HEK293 (cell line): ENCODE data around the gene ANKRD65.

Experiments used
- CTCF ChIA-PET: fragments of 350-600 bp; formaldehyde crosslinking; extraction: SDS; loops from one replicate; lab custom pipeline; 2021; ENCODE audit warnings: antibody characterized with exemption; lab: Yijun Ruan, JAX
- POLR2A ChIA-PET: fragments of 300-600 bp; formaldehyde crosslinking; extraction: SDS; loops from one replicate; lab custom pipeline; 2020; ENCODE audit warnings: antibody characterized with exemption, inconsistent platforms; lab: Yijun Ruan, JAX
- H3K27ac ChIP-seq: fragments of 200-500 bp; sonication (Bioruptor generic); 2 replicates; pipeline ENCODE4 v1.5.1; 2014; ENCODE audit warnings: low read depth, low read length, control low read depth, inconsistent platforms; ENCODE audit errors: extremely low read depth
- H3K36me3 ChIP-seq, 2 experiments: fragments of 200-500 bp in 1 of 2; sonication (Bioruptor generic) in 1 of 2; 1 replicate in 1 of 2; 2 replicates in 1 of 2; pipeline ENCODE4 v1.5.1; 2014 to 2017; ENCODE audit warnings: inconsistent platforms in 2 of 2, low read length in 2 of 2; ENCODE audit not compliant: control insufficient read depth in 2 of 2, insufficient read depth in 1 of 2
- H3K4me1 ChIP-seq: fragments of 200-500 bp; sonication (Bioruptor generic); 2 replicates; pipeline ENCODE4 v1.5.1; 2014; ENCODE audit warnings: mild to moderate bottlenecking, low read length, inconsistent platforms; ENCODE audit not compliant: control insufficient read depth, insufficient read depth
- H3K4me3 ChIP-seq: 2 replicates; pipeline ENCODE4 v1.5.1; 2011; ENCODE audit warnings: low read depth, mild to moderate bottlenecking, control low read depth, low read length, moderate library complexity
- H3K9me3 ChIP-seq: fragments of 200-500 bp; sonication (Bioruptor generic); 2 replicates; pipeline ENCODE4 v1.5.1; 2014; ENCODE audit warnings: low read depth, low read length, inconsistent platforms; ENCODE audit not compliant: control insufficient read depth, insufficient read depth
- EGR2 ChIP-seq: fragments of 450-650 bp; formaldehyde crosslinking; IDR thresholded peaks from 2 replicates; pipeline ENCODE4 v1.5.1; 2016; ENCODE audit warnings: low read depth, missing biosample characterization, missing genetic modification characterization
- GLI4 ChIP-seq: fragments of 450-650 bp; formaldehyde crosslinking; IDR thresholded peaks from 2 replicates; pipeline ENCODE4 v1.5.1; 2016; ENCODE audit warnings: missing biosample characterization, missing genetic modification characterization
- GLIS1 ChIP-seq: fragments of 450-650 bp; formaldehyde crosslinking; IDR thresholded peaks from 2 replicates; pipeline ENCODE4 v1.5.1; 2016; ENCODE audit warnings: missing biosample characterization, missing genetic modification characterization
- KLF17 ChIP-seq: fragments of 450-650 bp; formaldehyde crosslinking; IDR thresholded peaks from 2 replicates; pipeline ENCODE4 v1.5.1; 2016; ENCODE audit warnings: missing biosample characterization, missing genetic modification characterization
- PRDM1 ChIP-seq: fragments of 450-650 bp; formaldehyde crosslinking; IDR thresholded peaks from 2 replicates; pipeline ENCODE4; 2016; ENCODE audit warnings: missing biosample characterization, missing genetic modification characterization
- TCF7L2 ChIP-seq: IDR thresholded peaks from 2 replicates; pipeline ENCODE4 v1.6.1; 2011; ENCODE audit warnings: low read depth, mild to moderate bottlenecking, inconsistent platforms, low read length, moderate library complexity, borderline replicate concordance
- WT1 ChIP-seq: fragments of 450-650 bp; formaldehyde crosslinking; IDR thresholded peaks from 2 replicates; pipeline ENCODE4 v1.5.1; 2016; ENCODE audit warnings: missing biosample characterization, missing genetic modification characterization
- ZBTB20 ChIP-seq: fragments of 450-650 bp; formaldehyde crosslinking; IDR thresholded peaks from 2 replicates; pipeline ENCODE4 v1.5.1; 2016; ENCODE audit warnings: missing biosample characterization, missing genetic modification characterization
- ZBTB21 ChIP-seq: fragments of 450-650 bp; formaldehyde crosslinking; IDR thresholded peaks from 2 replicates; pipeline ENCODE4 v1.5.1; 2017; ENCODE audit warnings: missing biosample characterization, missing genetic modification characterization
- ZFP69B ChIP-seq: fragments of 450-650 bp; formaldehyde crosslinking; IDR thresholded peaks from 2 replicates; pipeline ENCODE4 v1.5.1; 2016; ENCODE audit warnings: missing biosample characterization, missing genetic modification characterization
- ZNF157 ChIP-seq: fragments of 450-650 bp; formaldehyde crosslinking; IDR thresholded peaks from 2 replicates; pipeline ENCODE4 v1.5.1; 2016; ENCODE audit warnings: missing biosample characterization, missing genetic modification characterization
- ZNF221 ChIP-seq: fragments of 450-650 bp; formaldehyde crosslinking; IDR thresholded peaks from 2 replicates; pipeline ENCODE4 v1.5.1; 2017; ENCODE audit warnings: missing biosample characterization, missing genetic modification characterization, borderline replicate concordance
- ZNF274 ChIP-seq, 2 experiments: fragments of 200-500 bp in 1 of 2; fragments of 450-650 bp in 1 of 2; sonication (Bioruptor generic) in 1 of 2; formaldehyde crosslinking in 1 of 2; IDR thresholded peaks; 2 replicates each; pipeline versions ENCODE4 v1.5.1 to v1.6.1; 2014 to 2016; ENCODE audit warnings: borderline replicate concordance in 1 of 2, inconsistent platforms in 1 of 2, low read length in 1 of 2, missing biosample characterization in 1 of 2, missing genetic modification characterization in 1 of 2
- ZNF324 ChIP-seq: fragments of 450-650 bp; formaldehyde crosslinking; IDR thresholded peaks from 2 replicates; pipeline ENCODE4 v1.5.1; 2016; ENCODE audit warnings: missing biosample characterization, missing genetic modification characterization
- ZNF341 ChIP-seq: fragments of 450-650 bp; formaldehyde crosslinking; IDR thresholded peaks from 2 replicates; pipeline ENCODE4; 2016; ENCODE audit warnings: low read depth, missing biosample characterization, missing genetic modification characterization
- ZNF362 ChIP-seq: fragments of 450-650 bp; formaldehyde crosslinking; IDR thresholded peaks from 2 replicates; pipeline ENCODE4 v1.5.1; 2016; ENCODE audit warnings: missing biosample characterization, missing genetic modification characterization
- ZNF416 ChIP-seq: fragments of 450-650 bp; formaldehyde crosslinking; IDR thresholded peaks from 2 replicates; pipeline ENCODE4 v1.5.1; 2016; ENCODE audit warnings: missing biosample characterization, missing genetic modification characterization
- ZNF423 ChIP-seq: fragments of 450-650 bp; formaldehyde crosslinking; IDR thresholded peaks from 2 replicates; pipeline ENCODE4 v1.5.1; 2016; ENCODE audit warnings: missing biosample characterization, missing genetic modification characterization
- ZNF449 ChIP-seq: fragments of 450-650 bp; formaldehyde crosslinking; IDR thresholded peaks from 2 replicates; pipeline ENCODE4 v1.5.1; 2017; ENCODE audit warnings: missing biosample characterization, mild to moderate bottlenecking, missing genetic modification characterization, moderate library complexity
- ZNF488 ChIP-seq: fragments of 450-650 bp; formaldehyde crosslinking; IDR thresholded peaks from 2 replicates; pipeline ENCODE4 v1.5.1; 2016; ENCODE audit warnings: missing biosample characterization, missing genetic modification characterization
- ZNF560 ChIP-seq: fragments of 450-650 bp; formaldehyde crosslinking; IDR thresholded peaks from 2 replicates; pipeline ENCODE4 v1.5.1; 2017; ENCODE audit warnings: missing biosample characterization, missing genetic modification characterization, borderline replicate concordance
- ZNF654 ChIP-seq: fragments of 450-650 bp; formaldehyde crosslinking; IDR thresholded peaks from 2 replicates; pipeline ENCODE4 v1.5.1; 2016; ENCODE audit warnings: low read depth, missing biosample characterization, missing genetic modification characterization
- ZNF670 ChIP-seq: fragments of 450-650 bp; formaldehyde crosslinking; IDR thresholded peaks from 2 replicates; pipeline ENCODE4 v1.5.1; 2016; ENCODE audit warnings: missing biosample characterization, missing genetic modification characterization, low read depth
- ZNF701 ChIP-seq: fragments of 450-650 bp; formaldehyde crosslinking; IDR thresholded peaks from 2 replicates; pipeline ENCODE4 v1.5.1; 2016; ENCODE audit warnings: missing biosample characterization, missing genetic modification characterization
- ZNF707 ChIP-seq: fragments of 450-650 bp; formaldehyde crosslinking; IDR thresholded peaks from 2 replicates; pipeline ENCODE4 v1.5.1; 2016; ENCODE audit warnings: missing biosample characterization, missing genetic modification characterization
- ZNF747 ChIP-seq: fragments of 450-650 bp; formaldehyde crosslinking; IDR thresholded peaks from 2 replicates; pipeline ENCODE4 v1.5.1; 2016; ENCODE audit warnings: missing biosample characterization, missing genetic modification characterization
- ZNF843 ChIP-seq: fragments of 450-650 bp; formaldehyde crosslinking; IDR thresholded peaks from 2 replicates; pipeline ENCODE4 v1.5.1; 2016; ENCODE audit warnings: missing biosample characterization, missing genetic modification characterization
- TF ChIP-seq, protein P1 (sequence below): fragments of 450-650 bp; formaldehyde crosslinking; IDR thresholded peaks from 2 replicates; pipeline ENCODE4 v1.5.1; 2016; ENCODE audit warnings: missing biosample characterization, missing genetic modification characterization
- TF ChIP-seq, protein P2 (sequence below): fragments of 450-650 bp; formaldehyde crosslinking; IDR thresholded peaks from 2 replicates; pipeline ENCODE4 v1.5.1; 2017; ENCODE audit warnings: missing biosample characterization, missing genetic modification characterization

ANKRD65 gene

GRCh38 chr1:1393428-1393827, 27.6 kb downstream of the ANKRD65 start:
- TF ChIP-seq ZNF362 (tag by site-specific recombination) (no peak), ZFP69B (tag by site-specific recombination) (no peak), ZNF341 (tag by site-specific recombination) (no peak), ZNF324 (no peak), ZBTB21 (no peak), ZNF221 (no peak), ZNF747 (no peak), EGR2 (tag by site-specific recombination) (no peak), ZNF449 (tag by site-specific recombination) (no peak), ZNF416 (tag by site-specific recombination) (no peak), ZNF843 (tag by site-specific recombination) (no peak), ZNF654 (tag by site-specific recombination) (no peak), ZNF560 (tag by site-specific recombination) (no peak)
- H3K27ac ChIP-seq: no peak overlapping the region
- no peaks in the 10 kb centered on the region for H3K9me3 ChIP-seq
- ChIA-PET CTCF (interaction anchor here (1.8 kb wide), 1 partner anchor 18 kb away, joined by 5 read pairs; the partner anchor contains the start of gene AURKAIP1), POLR2A (interaction anchor here (0.8 kb wide), 1 partner anchor 18 kb away, joined by 3 read pairs; the partner anchor contains the start of gene AURKAIP1)
- peaks cover 68 to 99% of the 10 kb centered on the region in 2 experiments for H3K36me3 ChIP-seq
- H3K4me1 ChIP-seq: no peaks in the 10 kb centered on the region
- H3K4me3 ChIP-seq: no peak overlapping the region

DNA sequence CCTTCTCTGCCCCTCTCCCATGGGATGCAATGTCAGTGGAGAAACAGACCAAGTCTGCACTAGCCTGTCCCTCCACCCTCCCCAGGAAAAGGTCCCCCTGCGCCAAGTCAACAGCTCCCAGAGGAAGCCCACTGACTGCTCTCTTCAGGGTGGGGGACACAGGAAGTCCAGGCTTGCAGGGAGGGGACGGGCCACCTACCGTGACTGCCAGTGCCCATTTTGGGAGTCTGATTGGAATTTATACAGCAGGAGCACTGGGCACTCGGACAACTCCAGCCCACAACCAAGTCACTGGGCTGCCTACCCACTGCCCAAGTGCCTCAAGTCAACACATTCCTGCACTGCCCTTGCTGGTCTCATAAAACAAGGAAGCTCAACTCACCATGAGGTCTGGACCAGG, 28.1 kb downstream of the ANKRD65 start:
- Histone ChIP-seq H3K36me3 (peaks cover 72 to 99% of the 10 kb centered on the region in 2 experiments), H3K9me3 (no peaks in the 10 kb centered on the region), H3K4me3 (no peak overlapping the region), H3K4me1 (no peaks in the 10 kb centered on the region), H3K27ac (no peak overlapping the region)
- ChIA-PET CTCF (interaction anchor here (1.8 kb wide), 1 partner anchor 18 kb away, joined by 5 read pairs; the partner anchor contains the start of gene AURKAIP1), POLR2A (interaction anchor here (0.8 kb wide), 1 partner anchor 18 kb away, joined by 3 read pairs; the partner anchor contains the start of gene AURKAIP1)
- TF ChIP-seq KLF17 (tag by site-specific recombination) (no peak), ZNF423 (tag by site-specific recombination) (no peak), ZNF274 (IDR thresholded peaks at IDR 0.05; ENCODE audit: low read length) (no peak), ZNF274 (tag by site-specific recombination; IDR thresholded peaks at IDR 0.05; ENCODE audit: borderline replicate concordance) (no peak), ZNF707 (no peak), ZNF670 (no peak), GLI4 (tag by site-specific recombination) (no peak), GLIS1 (tag by site-specific recombination) (no peak), ZNF488 (tag by site-specific recombination) (no peak), ZNF157 (no peak), WT1 (tag by site-specific recombination) (no peak), TCF7L2 (no peak), PRDM1 (tag by site-specific recombination) (no peak), ZNF701 (no peak), ZBTB20 (no peak)
- TF ChIP-seq, protein P1, sequence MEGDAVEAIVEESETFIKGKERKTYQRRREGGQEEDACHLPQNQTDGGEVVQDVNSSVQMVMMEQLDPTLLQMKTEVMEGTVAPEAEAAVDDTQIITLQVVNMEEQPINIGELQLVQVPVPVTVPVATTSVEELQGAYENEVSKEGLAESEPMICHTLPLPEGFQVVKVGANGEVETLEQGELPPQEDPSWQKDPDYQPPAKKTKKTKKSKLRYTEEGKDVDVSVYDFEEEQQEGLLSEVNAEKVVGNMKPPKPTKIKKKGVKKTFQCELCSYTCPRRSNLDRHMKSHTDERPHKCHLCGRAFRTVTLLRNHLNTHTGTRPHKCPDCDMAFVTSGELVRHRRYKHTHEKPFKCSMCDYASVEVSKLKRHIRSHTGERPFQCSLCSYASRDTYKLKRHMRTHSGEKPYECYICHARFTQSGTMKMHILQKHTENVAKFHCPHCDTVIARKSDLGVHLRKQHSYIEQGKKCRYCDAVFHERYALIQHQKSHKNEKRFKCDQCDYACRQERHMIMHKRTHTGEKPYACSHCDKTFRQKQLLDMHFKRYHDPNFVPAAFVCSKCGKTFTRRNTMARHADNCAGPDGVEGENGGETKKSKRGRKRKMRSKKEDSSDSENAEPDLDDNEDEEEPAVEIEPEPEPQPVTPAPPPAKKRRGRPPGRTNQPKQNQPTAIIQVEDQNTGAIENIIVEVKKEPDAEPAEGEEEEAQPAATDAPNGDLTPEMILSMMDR (tag by site-specific recombination): no peak
- TF ChIP-seq, protein P2, sequence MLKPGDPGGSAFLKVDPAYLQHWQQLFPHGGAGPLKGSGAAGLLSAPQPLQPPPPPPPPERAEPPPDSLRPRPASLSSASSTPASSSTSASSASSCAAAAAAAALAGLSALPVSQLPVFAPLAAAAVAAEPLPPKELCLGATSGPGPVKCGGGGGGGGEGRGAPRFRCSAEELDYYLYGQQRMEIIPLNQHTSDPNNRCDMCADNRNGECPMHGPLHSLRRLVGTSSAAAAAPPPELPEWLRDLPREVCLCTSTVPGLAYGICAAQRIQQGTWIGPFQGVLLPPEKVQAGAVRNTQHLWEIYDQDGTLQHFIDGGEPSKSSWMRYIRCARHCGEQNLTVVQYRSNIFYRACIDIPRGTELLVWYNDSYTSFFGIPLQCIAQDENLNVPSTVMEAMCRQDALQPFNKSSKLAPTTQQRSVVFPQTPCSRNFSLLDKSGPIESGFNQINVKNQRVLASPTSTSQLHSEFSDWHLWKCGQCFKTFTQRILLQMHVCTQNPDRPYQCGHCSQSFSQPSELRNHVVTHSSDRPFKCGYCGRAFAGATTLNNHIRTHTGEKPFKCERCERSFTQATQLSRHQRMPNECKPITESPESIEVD (tag by site-specific recombination): no peak
